Left colon (tissue), 2 donors: ENCODE measurements around the gene SPAG17. TPM values are rescaled to one million over a fixed set of nuclear protein-coding genes. Genes with fewer than 3 reads are reported as not detected.
A peak's percentile ranks its signal among the peaks of the same experiment; 100 is the strongest.

Experiments used
- ATAC-seq: fragments of 200-7000 bp; cut with Tn5 transposase; one replicate; pipeline ENCODE4 v1.9.1; 2020; ENCODE audit warnings: mild to moderate bottlenecking, moderate library complexity
- DNase-seq, 2 donors: peaks; one replicate each; pipeline ENCODE4 v3.0.0-alpha.2; 2020
- intact Hi-C, 2 donors: fragments of 100-400 bp; cut with DNase I in 1 of 2; cut with micrococcal nuclease in 1 of 2; formaldehyde crosslinking; loops; one replicate each; pipeline versions ENCODE4 v1.11.2 to v1.14.0; 2022; cut with DNase I, micrococcal nuclease
- long read RNA-seq: library from polyadenylated mRNA; unstranded; transcript quantifications from one replicate; pipeline ENCODE4 v2.0.0, GENCODE V29; 2021
- total RNA-seq, 2 donors: library from RNA; stranded (reverse); fragmentation: NEBNext Ultra II Directional; extraction: Animal tissue kit (Norgen Biotek cat#: 25700); gene quantifications; one replicate each; pipeline ENCODE4 v1.2.1, GENCODE V29; 2021
- donor health status: DM: no; HTN: no; CAD: no.
- donor health status: DM: yes; HTN: yes; CAD: no.

The SPAG17 gene
- not detected for total RNA-seq
- long read RNA-seq = 0 reads

DNA sequence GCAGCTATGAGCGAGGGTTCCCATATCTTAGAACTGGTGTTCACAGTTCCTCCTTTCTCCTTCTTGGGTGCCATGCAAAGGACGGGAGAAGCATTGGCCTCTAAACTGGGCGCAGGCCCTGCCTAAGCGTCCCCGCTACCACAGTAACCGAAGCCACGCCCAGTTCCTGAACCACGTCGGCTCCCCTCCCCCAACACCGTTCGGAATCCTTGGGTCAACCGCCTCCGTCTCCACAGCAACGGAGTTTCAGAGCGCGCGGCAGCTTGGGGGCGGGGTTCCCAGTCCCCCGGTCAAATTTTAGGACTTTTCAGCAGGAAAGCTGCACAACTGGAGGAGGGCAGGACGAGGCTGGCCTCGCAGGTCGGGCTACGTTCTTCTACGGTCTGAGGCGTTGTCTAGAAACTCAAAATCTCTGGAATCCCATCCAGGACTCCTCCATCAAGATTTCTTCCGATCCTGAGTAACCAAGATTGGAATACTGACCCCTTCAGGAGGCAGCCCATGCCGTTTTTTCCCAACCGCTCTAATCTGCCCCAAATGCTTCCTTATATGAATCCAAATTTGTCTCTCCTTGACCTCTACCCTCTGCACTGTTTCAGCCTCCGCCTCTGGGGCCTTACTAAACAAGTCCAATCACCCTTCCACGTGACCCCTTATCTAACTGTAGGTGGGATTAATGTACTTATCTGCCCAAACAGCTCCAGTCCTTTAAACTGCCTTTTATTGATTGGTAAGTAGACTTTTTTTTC is at the start of gene SPAG17:
Gene SPAG17, minus strand, starts transcription at position 145 of the 749 bp plus-strand sequence. Its CDS starts 71 bp downstream, at position 74.
- DNase-seq = peak; percentile 46 to 69
- peak; percentile 90 for ATAC-seq
- intact Hi-C loops = no loop called here

DNA sequence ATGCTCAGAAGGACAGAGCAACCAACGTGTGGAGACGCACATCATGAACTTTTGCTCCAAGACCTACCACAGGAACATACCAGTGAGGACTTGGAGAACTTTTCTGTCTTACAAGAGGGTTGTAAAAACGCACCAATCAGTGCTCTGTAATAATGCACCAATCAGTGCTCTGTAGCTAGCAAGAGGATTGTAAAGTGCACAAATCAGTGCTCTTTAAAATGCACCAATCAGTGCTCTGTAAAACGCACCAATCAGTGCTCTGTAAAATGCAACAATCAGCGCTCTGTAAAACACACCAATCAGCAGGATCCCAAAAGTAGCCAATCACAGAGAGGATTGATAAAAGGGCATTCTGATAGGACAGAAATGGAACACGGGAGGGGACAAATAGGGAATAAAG is 40.4 kb upstream of the SPAG17 start:
- DNase-seq (no peak), ATAC-seq (no peak)
- intact Hi-C loops = no loop called here

DNA sequence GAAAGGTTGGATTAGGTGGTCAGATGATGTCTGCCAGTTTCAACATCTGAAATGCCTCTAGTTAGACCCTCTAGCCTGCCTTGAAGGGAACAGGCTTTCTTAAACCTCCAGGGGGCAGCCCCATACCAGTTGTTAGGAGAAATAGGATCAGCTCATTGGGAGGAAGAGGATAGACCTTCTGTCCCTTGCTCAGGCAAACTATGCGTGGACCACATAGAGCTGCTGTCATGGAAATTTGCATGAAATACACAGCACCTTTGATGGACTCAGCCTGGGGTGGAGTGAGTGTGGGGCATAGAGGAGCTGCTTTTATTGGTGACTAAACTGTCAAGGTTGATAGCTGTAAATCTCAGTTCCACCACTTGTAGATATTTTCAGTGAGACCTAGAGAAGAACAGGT is 38.4 kb upstream of the SPAG17 start:
- DNase-seq = peak in 1 of 2 donors; percentile 5
- ATAC-seq = no peak
- intact Hi-C loops = no loop called here

DNA sequence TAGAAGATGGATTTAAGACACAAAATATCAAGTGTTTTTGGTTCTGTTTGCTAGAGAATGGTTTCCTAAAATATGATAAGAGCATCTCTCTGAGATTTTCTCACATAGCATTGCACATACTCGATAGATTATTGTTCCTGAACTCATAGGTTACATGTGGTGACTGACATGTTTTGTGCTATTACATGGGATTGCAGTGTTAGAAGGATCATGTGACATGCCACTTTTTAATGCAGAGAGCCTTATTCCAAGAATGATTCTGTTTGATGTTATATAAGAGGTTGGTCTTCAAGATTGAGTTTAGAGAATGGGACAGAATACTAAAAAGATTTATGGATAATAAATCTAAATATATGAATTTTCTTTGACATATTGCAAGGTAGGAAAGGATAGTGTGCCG is 34.4 kb upstream of the SPAG17 start:
- ATAC-seq (no peak), DNase-seq (no peak)
- intact Hi-C loops = no loop called here

DNA sequence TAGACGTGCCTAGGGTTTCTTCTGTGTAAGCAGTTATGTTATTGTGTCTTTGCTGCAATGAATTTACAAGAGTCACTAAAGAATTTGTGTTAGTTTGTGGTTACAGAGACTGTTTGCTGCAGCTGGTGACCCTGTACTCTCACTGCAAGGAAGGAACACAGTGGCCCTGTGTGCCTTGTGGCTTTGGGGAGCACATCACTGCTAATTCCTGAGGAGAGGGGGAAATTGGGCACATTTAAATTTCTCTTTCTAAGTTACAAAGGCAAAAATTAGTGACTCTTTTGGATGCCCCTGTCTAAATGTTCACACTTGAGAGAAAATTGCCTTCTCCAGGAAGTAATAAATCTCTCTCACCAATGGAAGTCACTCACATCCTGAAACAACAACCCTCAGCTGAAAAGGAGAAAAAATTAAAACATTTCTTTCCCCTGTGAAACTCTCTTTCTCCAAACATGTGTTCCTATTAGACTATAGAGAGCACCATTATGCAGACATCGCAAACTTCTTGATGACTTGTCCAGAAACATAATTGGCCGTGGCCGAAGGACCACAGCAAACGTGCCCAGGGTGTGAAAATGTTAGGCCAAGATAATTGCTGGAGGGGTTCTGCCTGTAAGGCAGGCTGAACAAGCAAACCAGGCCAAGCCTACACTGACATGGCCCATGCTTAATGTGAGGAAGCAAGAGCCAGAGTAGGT is 32.3 kb upstream of the SPAG17 start:
- intact Hi-C loops = no loop called here
- DNase-seq (no peak), ATAC-seq (no peak)

DNA sequence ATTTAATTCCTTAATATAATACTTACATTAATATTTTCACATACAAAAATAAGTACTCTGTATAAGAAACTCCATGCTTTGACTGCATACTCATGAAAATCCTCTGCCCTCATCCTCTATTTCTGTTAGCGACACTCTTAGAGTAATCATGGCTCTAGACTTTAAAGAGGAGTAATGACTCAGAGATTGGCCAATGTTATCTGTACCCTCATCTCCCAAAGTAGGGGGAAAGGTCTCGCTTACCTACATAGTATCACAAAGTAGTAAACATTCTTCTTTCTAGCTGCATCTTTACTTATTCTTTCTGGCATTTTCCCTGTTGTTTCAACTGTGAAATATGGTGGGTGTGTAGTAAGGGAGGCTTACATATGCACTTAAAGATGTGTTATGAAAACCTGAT is 29.8 kb upstream of the SPAG17 start:
- no peak for ATAC-seq
- intact Hi-C loops = no loop called here

DNA sequence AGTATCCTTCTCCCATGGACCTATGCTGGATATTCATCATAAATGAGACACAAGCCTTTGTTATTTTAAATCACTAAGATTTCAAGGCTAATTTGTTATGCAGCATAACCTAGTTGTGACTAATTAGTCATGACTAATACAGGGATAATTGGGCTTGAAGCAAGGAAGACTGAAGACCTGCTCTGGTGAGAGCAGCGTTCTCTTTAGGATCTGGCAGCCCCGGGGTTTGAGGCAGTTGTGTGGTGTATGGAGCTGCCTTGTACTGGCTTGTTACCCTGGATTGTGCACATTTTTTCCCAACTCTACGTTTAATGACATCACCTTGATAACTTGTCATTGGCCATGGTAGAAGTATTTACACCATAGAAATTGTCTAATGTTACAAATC is 25.7 kb upstream of the SPAG17 start:
- intact Hi-C loops = no loop called here
- no peak for ATAC-seq
- DNase-seq = no peak

More for the DNA sequence above, 29.8 kb upstream of the SPAG17 start:
- DNase-seq = no peak

DNA sequence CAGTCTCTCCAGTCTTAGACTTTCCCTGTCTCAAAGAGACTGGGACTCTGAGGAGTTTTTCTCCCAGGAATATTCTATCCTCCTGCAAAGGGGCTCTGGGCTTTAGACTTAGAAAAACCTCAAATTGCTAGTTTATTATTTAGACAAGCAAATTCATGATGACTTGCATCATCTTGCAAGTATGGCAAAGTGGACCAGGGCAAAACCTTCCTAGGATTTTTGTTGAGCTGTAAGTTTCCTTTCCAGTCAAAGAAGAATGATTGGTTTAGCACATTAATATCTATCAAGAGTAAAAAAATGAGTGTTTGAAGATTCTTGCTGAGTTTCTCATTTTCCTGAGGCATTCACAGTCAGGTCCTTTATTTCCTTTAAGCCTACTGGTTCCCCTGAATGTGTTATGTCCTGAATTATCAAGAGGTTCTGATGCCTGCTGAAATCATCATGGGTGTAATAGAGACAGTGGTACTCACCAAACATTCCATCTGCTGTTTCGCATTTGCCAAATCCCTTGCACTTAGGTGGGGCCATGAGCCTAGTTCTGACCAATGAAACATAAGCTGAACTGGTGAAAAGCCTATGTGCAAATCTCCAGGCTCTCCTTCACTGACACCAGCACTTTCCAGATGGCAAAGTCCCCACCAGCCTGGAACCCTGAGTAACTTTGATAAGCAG is 25.2 kb upstream of the SPAG17 start:
- intact Hi-C loops = no loop called here
- ATAC-seq (no peak), DNase-seq (no peak)

DNA sequence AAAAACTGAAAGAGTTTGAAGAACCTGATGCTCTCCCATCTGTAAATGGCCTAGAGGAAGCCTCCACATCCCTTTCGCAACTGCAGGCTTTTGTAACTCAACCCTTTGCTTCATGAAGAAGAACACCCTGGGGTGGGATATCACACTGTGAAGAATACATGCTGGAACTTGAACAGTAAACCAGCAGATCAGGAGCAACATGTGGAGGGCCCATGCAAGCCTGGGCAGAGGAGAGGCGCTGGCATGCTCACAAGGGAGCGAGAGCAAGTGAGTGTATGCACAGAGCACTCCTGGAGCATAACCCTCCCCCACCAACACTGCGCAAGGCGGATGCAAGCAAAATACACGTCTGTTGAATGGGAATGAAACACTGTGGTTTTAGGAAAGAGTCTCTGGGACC is 24.6 kb upstream of the SPAG17 start:
- ATAC-seq (no peak), DNase-seq (no peak)
- intact Hi-C loops = no loop called here

DNA sequence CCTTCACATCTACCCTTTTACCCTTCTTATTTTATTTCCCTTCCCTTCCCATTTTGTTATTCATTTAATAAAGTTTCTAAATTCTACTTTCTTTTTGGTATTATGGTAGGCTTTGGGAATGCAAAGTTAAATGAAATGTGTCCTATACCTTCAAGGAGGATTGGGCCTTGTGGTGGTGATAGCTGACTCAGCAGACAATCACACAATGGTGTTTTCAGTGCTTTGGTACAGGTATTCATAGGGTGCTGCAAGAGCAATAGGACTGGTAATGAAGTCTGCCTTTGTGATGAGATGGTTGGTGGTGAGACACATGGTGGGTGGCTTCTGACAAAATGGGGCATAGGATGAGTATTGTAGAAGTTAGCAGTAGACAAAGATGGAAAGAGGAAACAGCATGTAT is 21.9 kb upstream of the SPAG17 start:
- ATAC-seq = no peak

DNA sequence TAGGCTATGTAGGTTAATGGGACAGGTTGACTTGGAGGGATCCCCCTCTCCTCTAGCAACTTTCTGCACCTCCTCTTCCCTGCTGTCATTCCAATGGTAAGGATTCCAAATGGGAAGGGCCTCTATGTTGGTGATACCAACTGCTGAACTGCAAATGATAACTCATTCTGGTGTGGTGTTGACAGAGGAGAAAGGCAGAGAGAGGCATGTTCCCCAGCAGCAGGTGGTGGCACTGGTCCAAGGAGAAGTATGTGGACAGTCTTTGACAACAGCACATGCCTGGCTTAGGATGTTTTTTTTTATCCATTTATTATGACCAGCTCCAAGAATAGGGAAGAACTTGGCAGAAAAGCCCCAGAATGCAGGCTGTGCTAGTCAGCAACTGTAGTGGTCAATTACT is 19.6 kb upstream of the SPAG17 start:
- no peak for ATAC-seq
- DNase-seq = no peak
- intact Hi-C loops = no loop called here

More for the DNA sequence above, 21.9 kb upstream of the SPAG17 start:
- intact Hi-C loops = no loop called here
- DNase-seq = no peak

DNA sequence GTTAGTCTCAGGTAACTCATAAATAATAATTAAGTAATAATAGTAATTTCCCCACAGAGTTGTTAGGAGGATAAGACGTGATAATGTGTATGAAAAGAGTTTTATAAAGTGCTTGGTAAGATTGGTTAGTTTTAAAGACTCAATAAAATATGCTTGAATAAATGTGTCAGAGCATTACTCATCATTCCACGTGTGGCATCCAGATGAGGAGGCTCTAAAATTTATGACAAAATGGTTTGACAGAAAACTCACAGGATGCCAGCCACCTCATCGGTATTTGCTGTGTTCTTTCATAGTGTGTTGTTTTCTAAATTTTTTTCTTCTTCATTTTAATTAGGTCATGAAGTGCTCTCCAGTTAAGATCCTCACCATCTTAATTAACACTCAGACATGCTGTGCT is 19.1 kb upstream of the SPAG17 start:
- DNase-seq (no peak), ATAC-seq (no peak)
- intact Hi-C loops = no loop called here

DNA sequence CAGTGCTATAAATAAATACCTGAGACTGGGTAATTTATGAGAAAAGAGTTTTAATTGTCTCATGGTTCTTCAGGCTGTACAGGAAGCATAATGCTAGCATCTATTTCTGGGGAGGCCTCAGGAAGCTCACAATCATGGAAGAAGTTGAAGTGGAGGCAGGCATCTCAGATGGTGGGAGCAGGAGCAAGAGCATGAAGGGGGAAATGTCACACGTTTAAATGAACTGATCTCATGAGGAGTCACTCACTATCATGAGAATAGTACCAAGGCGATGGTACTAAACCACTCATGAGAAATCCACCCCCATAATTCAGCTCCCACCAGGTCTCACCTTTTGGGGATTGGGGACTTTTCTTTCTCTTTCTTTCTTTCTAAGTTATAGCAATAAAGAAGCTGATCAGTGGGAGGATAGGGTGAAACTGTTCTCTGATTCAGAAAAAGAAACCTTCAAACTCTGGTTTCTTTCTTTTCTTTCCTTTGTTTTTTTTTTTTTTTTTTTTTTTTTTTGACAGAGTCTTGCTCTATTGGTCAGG is 17.1 kb upstream of the SPAG17 start:
- intact Hi-C loops = no loop called here
- no peak for ATAC-seq
- no peak for DNase-seq

DNA sequence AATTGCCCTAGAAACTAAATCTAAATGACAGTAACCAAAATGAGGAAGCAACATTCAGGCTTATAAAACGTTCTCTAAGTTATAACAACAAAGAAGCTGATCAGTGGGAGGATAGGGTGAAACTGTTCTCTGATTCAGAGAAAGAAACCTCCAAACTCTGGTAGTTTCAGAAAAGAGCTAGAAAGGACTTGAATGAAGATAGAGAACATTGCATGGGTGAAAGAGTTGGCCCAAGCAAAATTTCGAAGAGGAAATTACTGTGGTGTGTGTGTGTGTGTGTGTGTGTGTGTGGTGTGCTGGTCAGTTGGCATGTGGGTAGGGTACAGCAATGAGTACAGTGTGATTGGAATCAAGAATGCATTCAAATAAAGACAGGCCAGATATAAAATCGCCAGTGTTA is 16.5 kb upstream of the SPAG17 start:
- no peak for ATAC-seq
- intact Hi-C loops = no loop called here
- no peak for DNase-seq

DNA sequence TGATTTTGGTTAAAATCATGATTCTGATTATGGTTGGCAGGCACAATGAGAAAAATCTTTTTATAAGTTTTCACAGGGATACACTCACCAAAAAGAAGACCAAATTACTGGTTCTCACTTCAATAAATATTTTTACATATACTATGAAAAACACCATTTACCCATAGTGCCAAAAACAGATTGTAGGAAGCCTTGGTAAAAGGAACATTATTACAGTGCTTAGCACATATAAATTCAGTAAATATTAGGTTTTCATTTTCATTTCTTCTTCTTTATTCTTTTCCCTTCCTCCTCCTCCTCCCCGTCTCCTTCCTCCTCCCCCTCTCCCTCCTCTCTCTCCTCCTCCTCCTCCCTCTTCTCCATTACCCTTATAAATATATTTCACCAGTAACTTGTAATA is 15.8 kb upstream of the SPAG17 start:
- DNase-seq (no peak), ATAC-seq (no peak)
- intact Hi-C loops = no loop called here

DNA sequence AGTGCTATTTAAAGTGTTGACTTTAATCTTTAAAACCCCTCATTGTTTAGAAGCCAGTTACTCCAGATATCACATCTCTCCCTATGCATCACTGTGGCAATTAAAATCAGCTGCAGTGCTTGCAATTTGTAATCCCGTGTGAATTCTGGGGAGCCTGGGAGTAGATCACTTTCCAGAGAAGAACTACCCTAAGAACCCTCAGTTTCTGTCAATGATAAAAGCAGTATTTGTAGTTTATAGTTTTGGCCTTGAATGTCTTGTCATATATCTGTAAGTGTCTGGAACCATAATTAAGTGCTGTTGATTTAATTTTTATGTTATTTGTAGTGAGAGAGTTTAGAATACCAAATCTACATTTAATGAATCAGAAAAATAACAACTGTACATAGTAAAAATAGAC is 5.5 kb upstream of the SPAG17 start:
- no peak for DNase-seq
- intact Hi-C loops = no loop called here
- ATAC-seq = no peak

DNA sequence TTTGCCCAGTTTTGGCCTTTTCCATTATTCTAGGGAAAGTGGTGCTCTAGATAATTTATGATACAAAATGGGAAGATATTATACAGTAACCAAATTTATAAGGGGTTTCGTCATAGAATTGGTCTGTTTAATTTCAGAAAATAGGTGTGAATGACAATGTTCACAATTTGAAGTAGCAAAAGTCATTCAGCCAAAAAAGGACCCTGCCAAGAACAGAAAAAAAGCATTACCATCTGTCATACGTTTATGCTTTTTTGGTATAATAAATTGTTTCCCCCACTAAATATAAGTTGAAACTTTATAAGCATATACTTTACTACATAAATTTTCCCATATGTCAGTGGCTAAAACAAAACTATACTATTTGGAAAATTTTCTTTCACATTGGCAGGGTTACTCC is 4.5 kb upstream of the SPAG17 start:
- DNase-seq (no peak), ATAC-seq (no peak)
- intact Hi-C loops = no loop called here

DNA sequence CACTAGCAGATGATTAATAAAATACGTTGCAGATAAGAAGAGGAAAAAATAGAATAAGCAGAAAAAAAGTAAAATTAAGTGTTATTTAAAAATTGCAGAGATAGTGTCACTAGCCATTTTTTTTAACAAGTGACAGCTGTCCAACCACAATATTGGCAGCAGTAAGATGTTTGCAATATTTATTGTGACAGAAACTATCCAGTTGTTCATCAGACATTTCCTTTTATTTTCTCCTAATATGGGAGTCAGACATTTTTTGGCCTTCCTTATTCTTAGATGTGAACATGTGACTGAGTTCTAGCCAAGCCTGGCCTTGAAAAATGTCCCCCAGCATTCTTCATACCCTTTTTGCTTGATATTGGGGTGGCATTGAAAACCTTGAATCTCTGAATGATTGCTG is 3.4 kb upstream of the SPAG17 start:
- no peak for ATAC-seq
- DNase-seq = no peak
- intact Hi-C loops = no loop called here

DNA sequence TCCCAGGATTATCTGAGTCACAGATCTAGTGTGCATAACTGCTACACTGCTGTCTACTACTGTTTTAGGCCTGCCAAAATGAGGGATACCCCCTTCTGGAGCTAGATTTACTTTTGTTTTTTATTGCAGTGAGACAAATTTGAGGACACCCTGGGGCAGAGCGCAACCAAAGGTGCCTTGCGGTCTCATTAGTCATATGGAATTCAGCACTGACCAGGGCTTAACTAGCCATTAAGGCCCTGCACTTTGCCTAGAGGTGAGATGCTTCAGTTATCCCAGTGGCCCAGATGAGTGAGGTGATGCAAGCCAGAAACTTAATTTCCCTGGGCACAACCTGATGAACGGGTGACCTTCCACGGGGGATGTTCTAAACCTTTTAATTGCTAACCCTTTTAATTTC is 998 bp upstream of the SPAG17 start:
- intact Hi-C loops = no loop called here
- no peak for ATAC-seq

DNA sequence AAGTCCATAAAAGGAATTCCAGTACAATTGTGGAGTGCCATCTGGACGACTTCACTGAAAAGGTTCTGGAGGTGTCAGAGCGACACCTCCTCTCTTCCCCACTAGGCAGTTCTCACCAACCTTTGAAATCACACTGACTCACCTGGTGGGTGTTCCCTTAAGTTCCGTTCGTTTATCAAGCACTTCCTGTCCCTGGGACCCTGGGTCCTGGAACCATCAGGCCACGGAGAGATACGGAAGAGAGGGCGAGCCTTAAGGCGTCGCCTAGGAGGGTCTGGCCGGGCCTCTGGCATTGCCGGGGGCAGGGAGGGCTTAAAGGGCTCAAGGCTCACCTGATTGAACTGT is 317 bp downstream of the SPAG17 start:
- ATAC-seq = peak; percentile 20
- no peak for DNase-seq
- intact Hi-C loops = no loop called here

More for the DNA sequence above, 998 bp upstream of the SPAG17 start:
- DNase-seq = no peak
